ENCODE measurements around the gene RALGAPA2. TPM values are rescaled to one million over a fixed set of nuclear protein-coding genes. Genes with fewer than 3 reads are reported as not detected.

The RALGAPA2 gene
- total RNA-seq, 1 experiment from 2014 or later, result 1.9 TPM

GRCh38 chr20:20608041-20608440, 104.4 kb downstream of the RALGAPA2 start:
- DNase-seq (ENCODE audit: low read depth), result no peak
- in situ Hi-C loops (cut with HindIII; ENCODE audit: low pct_unique_long_range_greater_than_20kb, low sequenced_read_pairs), result no loop called here

- DNase-seq (ENCODE audit: low read depth), result no peak
- in situ Hi-C loops (cut with HindIII; ENCODE audit: low pct_unique_long_range_greater_than_20kb, low sequenced_read_pairs), result no loop called here
Measured at GRCh38 chr20:20606881-20607280, 105.6 kb downstream of the RALGAPA2 start.

GRCh38 chr20:20606050-20606449, 106.4 kb downstream of the RALGAPA2 start:
- DNase-seq (ENCODE audit: low read depth), result no peak
- in situ Hi-C loops (cut with HindIII; ENCODE audit: low pct_unique_long_range_greater_than_20kb, low sequenced_read_pairs), result no loop called here

GRCh38 chr20:20604907-20605306, 107.5 kb downstream of the RALGAPA2 start:
- in situ Hi-C loops (cut with HindIII; ENCODE audit: low pct_unique_long_range_greater_than_20kb, low sequenced_read_pairs), result no loop called here
- DNase-seq (ENCODE audit: low read depth), result no peak

- no peak for DNase-seq (ENCODE audit: low read depth)
- in situ Hi-C loops (cut with HindIII; ENCODE audit: low pct_unique_long_range_greater_than_20kb, low sequenced_read_pairs), result no loop called here
Measured at GRCh38 chr20:20604357-20604756, 108.1 kb downstream of the RALGAPA2 start.

GRCh38 chr20:20603339-20603990, 109.0 kb downstream of the RALGAPA2 start:
- DNase-seq (ENCODE audit: low read depth), result peak; percentile 81

GRCh38 chr20:20597966-20598365, 114.5 kb downstream of the RALGAPA2 start:
- DNase-seq (ENCODE audit: low read depth), result no peak
- in situ Hi-C loops (cut with HindIII; ENCODE audit: low pct_unique_long_range_greater_than_20kb, low sequenced_read_pairs), result no loop called here

More at GRCh38 chr20:20603339-20603990, 109.0 kb downstream of the RALGAPA2 start:
- in situ Hi-C loops (cut with HindIII; ENCODE audit: low pct_unique_long_range_greater_than_20kb, low sequenced_read_pairs), result no loop called here

- DNase-seq (ENCODE audit: low read depth), result peak; percentile 25
- in situ Hi-C loops (cut with HindIII; ENCODE audit: low pct_unique_long_range_greater_than_20kb, low sequenced_read_pairs), result no loop called here
Measured at GRCh38 chr20:20594171-20594530, 118.3 kb downstream of the RALGAPA2 start.

GRCh38 chr20:20593447-20594170, 118.8 kb downstream of the RALGAPA2 start:
- peak; percentile 39 for DNase-seq (ENCODE audit: low read depth)
- in situ Hi-C loops (cut with HindIII; ENCODE audit: low pct_unique_long_range_greater_than_20kb, low sequenced_read_pairs), result no loop called here

GRCh38 chr20:20585146-20585545, 127.3 kb downstream of the RALGAPA2 start:
- in situ Hi-C loops (cut with HindIII; ENCODE audit: low pct_unique_long_range_greater_than_20kb, low sequenced_read_pairs), result no loop called here
- DNase-seq (ENCODE audit: low read depth), result no peak

- in situ Hi-C loops (cut with HindIII; ENCODE audit: low pct_unique_long_range_greater_than_20kb, low sequenced_read_pairs), result no loop called here
- no peak for DNase-seq (ENCODE audit: low read depth)
Measured at GRCh38 chr20:20582734-20583133, 129.7 kb downstream of the RALGAPA2 start.

- in situ Hi-C loops (cut with HindIII; ENCODE audit: low pct_unique_long_range_greater_than_20kb, low sequenced_read_pairs), result no loop called here
- DNase-seq (ENCODE audit: low read depth), result no peak
Measured at GRCh38 chr20:20580139-20580538, 132.3 kb downstream of the RALGAPA2 start.

GRCh38 chr20:20578838-20579237, 133.6 kb downstream of the RALGAPA2 start:
- no peak for DNase-seq (ENCODE audit: low read depth)
- in situ Hi-C loops (cut with HindIII; ENCODE audit: low pct_unique_long_range_greater_than_20kb, low sequenced_read_pairs), result no loop called here

- no peak for DNase-seq (ENCODE audit: low read depth)
- in situ Hi-C loops (cut with HindIII; ENCODE audit: low pct_unique_long_range_greater_than_20kb, low sequenced_read_pairs), result no loop called here
Measured at GRCh38 chr20:20573797-20574196, 138.6 kb downstream of the RALGAPA2 start.

- no peak for DNase-seq (ENCODE audit: low read depth)
- in situ Hi-C loops (cut with HindIII; ENCODE audit: low pct_unique_long_range_greater_than_20kb, low sequenced_read_pairs), result no loop called here
Measured at GRCh38 chr20:20571068-20571780, 141.2 kb downstream of the RALGAPA2 start.

GRCh38 chr20:20568604-20569205, 143.7 kb downstream of the RALGAPA2 start:
- in situ Hi-C loops (cut with HindIII; ENCODE audit: low pct_unique_long_range_greater_than_20kb, low sequenced_read_pairs), result no loop called here
- DNase-seq (ENCODE audit: low read depth), result peak; percentile 11

GRCh38 chr20:20567712-20568111, 144.7 kb downstream of the RALGAPA2 start:
- DNase-seq (ENCODE audit: low read depth), result no peak
- in situ Hi-C loops (cut with HindIII; ENCODE audit: low pct_unique_long_range_greater_than_20kb, low sequenced_read_pairs), result no loop called here

- in situ Hi-C loops (cut with HindIII; ENCODE audit: low pct_unique_long_range_greater_than_20kb, low sequenced_read_pairs), result no loop called here
- DNase-seq (ENCODE audit: low read depth), result no peak
Measured at GRCh38 chr20:20566516-20566915, 145.9 kb downstream of the RALGAPA2 start.

- in situ Hi-C loops (cut with HindIII; ENCODE audit: low pct_unique_long_range_greater_than_20kb, low sequenced_read_pairs), result no loop called here
- DNase-seq (ENCODE audit: low read depth), result no peak
Measured at GRCh38 chr20:20564279-20564678, 148.2 kb downstream of the RALGAPA2 start.

Measured in Caki2 (cell line).